22Rv1 (cell line): ENCODE measurements around the gene TMEM43.

Source experiments
- ZFX ChIP-seq: fragments of 450-650 bp; IDR thresholded peaks from 2 replicates; pipeline ENCODE4 v1.6.1; 2017; ENCODE audit warnings: antibody characterized with exemption, borderline replicate concordance
- TF ChIP-seq, protein P1 (sequence below): fragments of 450-650 bp; IDR thresholded peaks from 2 replicates; pipeline ENCODE4 v1.5.1; 2017; ENCODE audit warnings: mild to moderate bottlenecking

DNA sequence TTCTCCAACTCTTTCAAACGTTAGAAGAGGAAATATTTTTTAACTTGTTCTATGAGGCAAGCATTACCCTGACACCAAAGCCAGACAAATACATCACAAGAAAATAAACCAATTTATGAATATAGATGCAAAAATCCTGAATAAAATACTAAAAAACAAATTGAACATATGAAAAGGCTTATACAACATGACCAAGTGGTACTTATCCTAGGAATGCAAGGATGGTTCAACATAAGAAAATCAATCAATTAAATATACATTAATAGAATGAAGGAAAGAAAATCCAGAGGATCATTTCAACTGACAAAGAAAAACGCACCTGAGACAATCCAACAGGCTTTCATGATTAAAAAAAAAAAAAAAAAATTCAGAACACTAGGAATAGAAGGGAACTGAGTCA lies 36.4 kb downstream of the TMEM43 start:
- TF ChIP-seq, protein P1, sequence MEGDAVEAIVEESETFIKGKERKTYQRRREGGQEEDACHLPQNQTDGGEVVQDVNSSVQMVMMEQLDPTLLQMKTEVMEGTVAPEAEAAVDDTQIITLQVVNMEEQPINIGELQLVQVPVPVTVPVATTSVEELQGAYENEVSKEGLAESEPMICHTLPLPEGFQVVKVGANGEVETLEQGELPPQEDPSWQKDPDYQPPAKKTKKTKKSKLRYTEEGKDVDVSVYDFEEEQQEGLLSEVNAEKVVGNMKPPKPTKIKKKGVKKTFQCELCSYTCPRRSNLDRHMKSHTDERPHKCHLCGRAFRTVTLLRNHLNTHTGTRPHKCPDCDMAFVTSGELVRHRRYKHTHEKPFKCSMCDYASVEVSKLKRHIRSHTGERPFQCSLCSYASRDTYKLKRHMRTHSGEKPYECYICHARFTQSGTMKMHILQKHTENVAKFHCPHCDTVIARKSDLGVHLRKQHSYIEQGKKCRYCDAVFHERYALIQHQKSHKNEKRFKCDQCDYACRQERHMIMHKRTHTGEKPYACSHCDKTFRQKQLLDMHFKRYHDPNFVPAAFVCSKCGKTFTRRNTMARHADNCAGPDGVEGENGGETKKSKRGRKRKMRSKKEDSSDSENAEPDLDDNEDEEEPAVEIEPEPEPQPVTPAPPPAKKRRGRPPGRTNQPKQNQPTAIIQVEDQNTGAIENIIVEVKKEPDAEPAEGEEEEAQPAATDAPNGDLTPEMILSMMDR, result no peak
- TF ChIP-seq ZFX, result no peak
